ENCODE measurements around the gene CCNY.
"Not testable (repeated sequence)": the region's sequence is repeated elsewhere in the genome, so short reads cannot be mapped to it uniquely, and the experiment has no call there.

Gene CCNY

GRCh38 chr10:35416619-35417312 is 80.5 kb downstream of the CCNY start:
- H3K27ac ChIP-seq, result no peak overlapping the region
- no peak for TF ChIP-seq CTCF (conservative IDR thresholded peaks at IDR 0.05)

- no peak overlapping the region for H3K27ac ChIP-seq
- TF ChIP-seq CTCF (conservative IDR thresholded peaks at IDR 0.05), result no peak
Measured at GRCh38 chr10:35417313-35417625, 81.0 kb downstream of the CCNY start.

GRCh38 chr10:35417795-35418194 is 81.5 kb downstream of the CCNY start:
- no peak overlapping the region for H3K27ac ChIP-seq
- TF ChIP-seq CTCF (conservative IDR thresholded peaks at IDR 0.05), result no peak

- H3K27ac ChIP-seq, result not testable (repeated sequence)
Measured at GRCh38 chr10:35418580-35418979, 82.3 kb downstream of the CCNY start.

- H3K27ac ChIP-seq, result no peak overlapping the region
- no peak for TF ChIP-seq CTCF (conservative IDR thresholded peaks at IDR 0.05)
Measured at GRCh38 chr10:35420044-35420443, 83.7 kb downstream of the CCNY start.

GRCh38 chr10:35420827-35421552 is 84.7 kb downstream of the CCNY start:
- TF ChIP-seq CTCF (conservative IDR thresholded peaks at IDR 0.05), result no peak
- no peak overlapping the region for H3K27ac ChIP-seq

- no peak for TF ChIP-seq CTCF (conservative IDR thresholded peaks at IDR 0.05)
- no peak overlapping the region for H3K27ac ChIP-seq
Measured at GRCh38 chr10:35421553-35422178, 85.4 kb downstream of the CCNY start.

- no peak for TF ChIP-seq CTCF (conservative IDR thresholded peaks at IDR 0.05)
- peak overlapping the region; percentile 86; the same call in 1 of the 2 replicates for H3K27ac ChIP-seq
Measured at GRCh38 chr10:35422228-35422627, 85.9 kb downstream of the CCNY start.
